GM13976 (cell line): ENCODE results near the gene IL6ST.

Source experiments
- DNase-seq: peaks from one replicate; pipeline ENCODE4 v3.0.0; 2012; ENCODE audit warnings: low spot score
- in situ Hi-C: fragments of 300-500 bp; cut with MboI; formaldehyde crosslinking; loops from one replicate; pipeline ENCODE4 v1.12.0; 2022; ENCODE audit warnings: low sequenced_read_pairs, mixed read lengths, inconsistent platforms; ENCODE audit not compliant: unreplicated experiment
- TF ChIP-seq, protein P1 (sequence below): IDR thresholded peaks from 2 replicates; pipeline ENCODE4 v1.5.1; 2012; ENCODE audit warnings: borderline replicate concordance, mild to moderate bottlenecking; ENCODE audit not compliant: insufficient read depth; ENCODE audit errors: extremely low read depth, missing control alignments, control extremely low read depth

IL6ST gene

DNA sequence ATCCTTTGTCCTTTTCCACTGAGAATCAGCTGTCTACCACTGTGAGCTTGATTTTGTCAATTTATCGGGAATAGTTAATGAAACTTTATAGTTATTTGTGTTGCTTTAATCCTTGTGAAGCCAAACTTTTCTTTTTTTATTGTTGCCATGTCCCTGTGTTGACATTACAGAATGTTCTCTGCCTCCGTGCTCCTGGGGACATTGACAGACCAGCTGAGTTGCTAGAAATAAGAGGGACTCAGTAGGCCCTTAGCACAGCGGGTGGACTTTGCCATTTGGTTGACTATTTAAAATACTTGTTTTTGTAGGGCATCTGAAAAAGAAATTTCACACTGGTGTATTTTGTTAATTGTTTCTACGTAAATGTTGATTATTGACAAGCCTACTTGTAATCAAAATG, 73.1 kb downstream of the IL6ST start:
- TF ChIP-seq, protein P1, sequence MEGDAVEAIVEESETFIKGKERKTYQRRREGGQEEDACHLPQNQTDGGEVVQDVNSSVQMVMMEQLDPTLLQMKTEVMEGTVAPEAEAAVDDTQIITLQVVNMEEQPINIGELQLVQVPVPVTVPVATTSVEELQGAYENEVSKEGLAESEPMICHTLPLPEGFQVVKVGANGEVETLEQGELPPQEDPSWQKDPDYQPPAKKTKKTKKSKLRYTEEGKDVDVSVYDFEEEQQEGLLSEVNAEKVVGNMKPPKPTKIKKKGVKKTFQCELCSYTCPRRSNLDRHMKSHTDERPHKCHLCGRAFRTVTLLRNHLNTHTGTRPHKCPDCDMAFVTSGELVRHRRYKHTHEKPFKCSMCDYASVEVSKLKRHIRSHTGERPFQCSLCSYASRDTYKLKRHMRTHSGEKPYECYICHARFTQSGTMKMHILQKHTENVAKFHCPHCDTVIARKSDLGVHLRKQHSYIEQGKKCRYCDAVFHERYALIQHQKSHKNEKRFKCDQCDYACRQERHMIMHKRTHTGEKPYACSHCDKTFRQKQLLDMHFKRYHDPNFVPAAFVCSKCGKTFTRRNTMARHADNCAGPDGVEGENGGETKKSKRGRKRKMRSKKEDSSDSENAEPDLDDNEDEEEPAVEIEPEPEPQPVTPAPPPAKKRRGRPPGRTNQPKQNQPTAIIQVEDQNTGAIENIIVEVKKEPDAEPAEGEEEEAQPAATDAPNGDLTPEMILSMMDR: no peak
- DNase-seq: peak; percentile 1
- in situ Hi-C loops: no loop called here

DNA sequence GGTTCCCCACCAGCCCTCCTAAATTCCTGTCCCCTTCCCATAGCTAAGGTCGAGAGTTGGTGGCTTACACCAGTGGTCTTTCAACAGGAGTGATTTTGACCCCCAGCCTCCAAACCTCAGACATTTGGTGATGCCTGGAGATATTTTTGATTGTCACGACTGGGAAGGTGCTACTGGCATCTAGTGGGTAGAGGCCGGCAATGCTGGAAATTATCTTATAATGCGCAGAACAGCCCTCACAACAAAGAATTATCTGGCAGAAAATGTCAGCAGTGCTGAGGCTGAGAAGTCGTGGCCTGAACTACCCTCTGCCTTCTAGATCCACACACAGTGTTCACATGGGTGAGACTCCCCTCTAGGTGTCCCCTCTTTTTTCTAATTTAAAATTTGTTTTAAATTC, 74.0 kb downstream of the IL6ST start:
- in situ Hi-C loops: no loop called here
- peak; percentile 2 for DNase-seq
- TF ChIP-seq, protein P1: no peak

DNA sequence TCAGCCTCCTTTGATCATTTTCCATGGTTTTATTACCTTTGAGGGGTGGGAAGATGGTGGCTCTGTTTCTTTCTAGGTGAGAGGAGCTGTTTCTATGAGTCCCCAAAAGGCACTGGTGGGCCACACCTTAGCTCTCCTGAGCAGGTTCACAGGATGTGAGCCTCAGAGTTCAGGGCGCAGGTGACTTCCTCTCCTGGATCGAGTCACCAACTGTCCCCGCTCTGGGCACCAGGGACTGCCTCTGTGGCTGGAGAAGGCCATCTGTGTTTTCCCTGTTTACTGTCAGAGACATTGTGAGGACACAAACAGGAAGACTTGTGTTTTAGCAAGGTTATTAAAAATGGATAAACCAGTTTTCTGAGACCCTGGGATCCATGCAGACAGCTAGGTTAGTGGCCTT, 75.1 kb downstream of the IL6ST start:
- in situ Hi-C loops: no loop called here
- TF ChIP-seq, protein P1: no peak
- DNase-seq: peak; percentile 10

DNA sequence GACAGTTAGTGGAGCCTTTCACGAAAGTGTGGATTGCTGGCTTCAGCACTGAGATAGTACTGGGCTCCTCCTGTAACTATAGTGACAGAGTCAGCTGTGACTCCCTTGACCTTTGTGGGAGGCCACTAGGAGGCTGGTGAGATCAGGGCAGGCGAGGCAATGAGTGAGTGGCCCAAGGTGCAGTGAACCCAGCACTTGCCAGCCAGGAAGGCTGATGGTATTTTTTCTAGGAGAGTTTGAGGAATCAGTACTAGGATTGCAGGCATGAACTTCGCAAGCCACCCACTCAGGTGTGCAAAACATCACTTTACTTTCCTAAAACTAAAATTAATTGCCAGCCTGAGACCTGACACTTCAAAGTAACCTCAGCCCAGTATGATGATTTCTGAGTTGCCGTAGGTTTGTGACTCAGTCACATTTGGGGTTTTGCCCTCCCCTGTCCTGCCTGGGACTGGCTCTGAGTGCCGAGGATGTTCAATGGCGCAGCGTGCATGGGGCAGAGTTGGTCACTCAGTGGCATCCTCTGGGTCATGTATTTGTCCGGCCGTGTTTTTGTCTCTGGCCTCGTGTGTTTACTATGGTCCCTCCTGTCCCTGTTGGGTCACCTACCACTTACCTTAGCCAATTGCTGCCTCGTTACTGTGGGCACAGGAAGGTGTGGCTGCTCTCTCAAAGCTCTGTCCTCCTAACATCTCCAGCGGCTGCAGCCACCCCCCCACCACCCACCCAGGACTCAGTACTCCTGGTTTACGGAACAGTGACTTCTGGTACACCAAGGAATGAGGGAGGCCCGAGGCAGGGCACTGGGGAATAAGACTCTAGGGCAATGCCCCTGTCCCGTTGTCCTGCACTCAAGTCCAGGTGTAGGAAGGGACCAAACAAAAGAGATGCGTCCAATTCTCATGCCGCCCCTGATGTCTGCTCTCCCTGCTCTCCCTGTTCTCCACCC, 76.4 kb downstream of the IL6ST start:
- TF ChIP-seq, protein P1: no peak
- in situ Hi-C loops: no loop called here
- peak; percentile 10 for DNase-seq

DNA sequence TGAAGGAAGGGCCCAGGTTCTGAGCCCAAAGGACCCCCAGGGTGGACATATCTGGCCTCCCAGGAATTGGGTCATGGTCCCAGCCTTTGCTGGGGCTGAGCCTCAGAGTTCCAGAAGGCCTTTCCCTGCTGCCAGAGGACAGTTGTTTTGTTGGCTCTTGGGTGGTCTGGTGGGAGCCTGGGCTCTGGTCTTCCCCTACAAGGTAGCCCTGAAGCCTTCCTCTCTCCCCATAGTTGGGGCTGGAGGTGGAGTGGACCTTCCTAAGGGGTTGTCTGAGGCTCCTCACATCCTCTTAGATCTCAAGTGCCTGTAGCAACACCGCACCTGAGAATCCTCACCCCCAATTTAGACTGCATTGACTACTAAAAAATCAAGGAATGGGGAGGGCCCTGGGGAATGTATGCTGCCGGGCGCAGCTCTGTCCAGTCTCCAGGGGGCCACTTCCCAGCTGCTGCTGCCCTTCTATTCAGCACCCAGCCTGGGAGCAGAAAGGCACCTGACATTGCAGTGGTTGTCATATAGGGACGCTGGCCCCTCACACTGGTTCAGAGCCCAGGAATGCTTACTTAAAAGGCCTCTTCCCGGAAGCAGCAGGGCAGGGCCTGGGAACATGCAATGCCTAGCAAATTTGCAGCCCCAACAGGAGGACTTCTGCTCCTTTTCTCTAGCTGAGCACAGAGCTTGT, 77.2 kb downstream of the IL6ST start:
- TF ChIP-seq, protein P1: no peak
- DNase-seq: peak; percentile 3
- in situ Hi-C loops: no loop called here

DNA sequence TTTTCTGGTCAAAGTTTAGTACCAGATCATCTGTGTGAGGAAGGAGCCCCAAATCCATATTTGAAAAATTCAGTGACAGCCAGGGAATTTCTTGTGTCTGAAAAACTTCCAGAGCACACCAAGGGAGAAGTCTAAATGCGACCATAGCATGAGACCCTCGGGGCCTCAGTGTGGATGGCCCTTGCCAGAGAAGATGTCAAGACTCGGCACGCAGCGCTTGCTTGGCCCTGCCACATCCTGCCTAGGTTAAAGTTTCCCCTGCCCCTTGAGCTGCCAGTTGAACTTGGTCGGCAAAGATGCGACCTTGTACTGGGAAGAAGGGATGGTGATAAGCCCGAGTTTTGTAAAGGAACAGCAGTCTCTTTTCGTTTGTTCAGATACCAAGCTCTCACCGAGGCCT, 77.8 kb downstream of the IL6ST start:
- in situ Hi-C loops: no loop called here
- DNase-seq: peak; percentile 0
- TF ChIP-seq, protein P1: no peak
